HEK293 (cell line): Measurements from ENCODE around the gene KLRC4.

Experiments used
- CTCF ChIA-PET: fragments of 350-600 bp; formaldehyde crosslinking; extraction: SDS; loops from one replicate; lab custom pipeline; 2021; ENCODE audit warnings: antibody characterized with exemption; lab: Yijun Ruan, JAX
- POLR2A ChIA-PET: fragments of 300-600 bp; formaldehyde crosslinking; extraction: SDS; loops from one replicate; lab custom pipeline; 2020; ENCODE audit warnings: antibody characterized with exemption, inconsistent platforms; lab: Yijun Ruan, JAX
- H3K27ac ChIP-seq: fragments of 200-500 bp; sonication (Bioruptor generic); 2 replicates; pipeline ENCODE4 v1.5.1; 2014; ENCODE audit warnings: low read depth, low read length, control low read depth, inconsistent platforms; ENCODE audit errors: extremely low read depth
- H3K36me3 ChIP-seq, 2 experiments: fragments of 200-500 bp in 1 of 2; sonication (Bioruptor generic) in 1 of 2; 1 replicate in 1 of 2; 2 replicates in 1 of 2; pipeline ENCODE4 v1.5.1; 2014 to 2017; ENCODE audit warnings: inconsistent platforms in 2 of 2, low read length in 2 of 2; ENCODE audit not compliant: control insufficient read depth in 2 of 2, insufficient read depth in 1 of 2
- H3K4me1 ChIP-seq: fragments of 200-500 bp; sonication (Bioruptor generic); 2 replicates; pipeline ENCODE4 v1.5.1; 2014; ENCODE audit warnings: mild to moderate bottlenecking, low read length, inconsistent platforms; ENCODE audit not compliant: control insufficient read depth, insufficient read depth
- H3K4me3 ChIP-seq: 2 replicates; pipeline ENCODE4 v1.5.1; 2011; ENCODE audit warnings: low read depth, mild to moderate bottlenecking, control low read depth, low read length, moderate library complexity
- H3K9me3 ChIP-seq: fragments of 200-500 bp; sonication (Bioruptor generic); 2 replicates; pipeline ENCODE4 v1.5.1; 2014; ENCODE audit warnings: low read depth, low read length, inconsistent platforms; ENCODE audit not compliant: control insufficient read depth, insufficient read depth
- BCL11A ChIP-seq: fragments of 450-650 bp; formaldehyde crosslinking; IDR thresholded peaks from 2 replicates; pipeline ENCODE4 v1.5.1; 2016; ENCODE audit warnings: low read depth, missing biosample characterization, missing genetic modification characterization
- FEZF1 ChIP-seq: fragments of 450-650 bp; formaldehyde crosslinking; IDR thresholded peaks from 2 replicates; pipeline ENCODE4 v1.5.1; 2016; ENCODE audit warnings: missing biosample characterization, missing genetic modification characterization
- HOXA7 ChIP-seq: sonication (generic); formaldehyde crosslinking; IDR thresholded peaks from 2 replicates; pipeline ENCODE4 v1.8.1; 2022; ENCODE audit warnings: missing genetic modification reagents, borderline replicate concordance
- HOXC10 ChIP-seq: sonication (generic); formaldehyde crosslinking; IDR thresholded peaks from 2 replicates; pipeline ENCODE4 v1.8.1; 2023; ENCODE audit warnings: mild to moderate bottlenecking, missing genetic modification reagents
- KLF1 ChIP-seq: fragments of 450-650 bp; formaldehyde crosslinking; IDR thresholded peaks from 2 replicates; pipeline ENCODE4 v1.5.1; 2016; ENCODE audit warnings: missing biosample characterization, missing genetic modification characterization
- OVOL3 ChIP-seq: fragments of 450-650 bp; formaldehyde crosslinking; IDR thresholded peaks from 2 replicates; pipeline ENCODE4 v1.5.1; 2016; ENCODE audit warnings: missing biosample characterization, missing genetic modification characterization
- PRDM4 ChIP-seq: fragments of 450-650 bp; formaldehyde crosslinking; IDR thresholded peaks from 2 replicates; pipeline ENCODE4 v1.5.1; 2017; ENCODE audit warnings: missing biosample characterization, missing genetic modification characterization
- SCRT2 ChIP-seq: fragments of 450-650 bp; formaldehyde crosslinking; IDR thresholded peaks from 2 replicates; pipeline ENCODE4 v1.5.1; 2016; ENCODE audit warnings: missing biosample characterization, missing genetic modification characterization
- TRIM28 ChIP-seq: IDR thresholded peaks from 2 replicates; pipeline ENCODE4 v1.6.1; 2011; ENCODE audit warnings: low read length, control low read depth, borderline replicate concordance
- WT1 ChIP-seq: fragments of 450-650 bp; formaldehyde crosslinking; IDR thresholded peaks from 2 replicates; pipeline ENCODE4 v1.5.1; 2016; ENCODE audit warnings: missing biosample characterization, missing genetic modification characterization
- ZBTB17 ChIP-seq: fragments of 450-650 bp; formaldehyde crosslinking; IDR thresholded peaks from 2 replicates; pipeline ENCODE4 v1.5.1; 2016; ENCODE audit warnings: missing biosample characterization, missing genetic modification characterization
- ZBTB48 ChIP-seq: fragments of 450-650 bp; formaldehyde crosslinking; IDR thresholded peaks from 2 replicates; pipeline ENCODE4 v1.5.1; 2016; ENCODE audit warnings: missing biosample characterization, missing genetic modification characterization
- ZFP37 ChIP-seq: fragments of 450-650 bp; formaldehyde crosslinking; IDR thresholded peaks from 2 replicates; pipeline ENCODE4 v1.5.1; 2016; ENCODE audit warnings: missing biosample characterization, missing genetic modification characterization
- ZNF112 ChIP-seq: fragments of 450-650 bp; formaldehyde crosslinking; IDR thresholded peaks from 2 replicates; pipeline ENCODE4 v1.5.0; 2017; ENCODE audit warnings: missing biosample characterization, missing genetic modification characterization
- ZNF132 ChIP-seq: fragments of 450-650 bp; formaldehyde crosslinking; IDR thresholded peaks from 2 replicates; pipeline ENCODE4 v1.5.1; 2017; ENCODE audit warnings: missing biosample characterization, missing genetic modification characterization, borderline replicate concordance
- ZNF174 ChIP-seq: fragments of 450-650 bp; formaldehyde crosslinking; IDR thresholded peaks from 2 replicates; pipeline ENCODE4 v1.5.0; 2017; ENCODE audit warnings: missing biosample characterization, mild to moderate bottlenecking, missing genetic modification characterization
- ZNF175 ChIP-seq: fragments of 450-650 bp; formaldehyde crosslinking; IDR thresholded peaks from 2 replicates; pipeline ENCODE4 v1.5.1; 2016; ENCODE audit warnings: missing biosample characterization, missing genetic modification characterization
- ZNF202 ChIP-seq: fragments of 450-650 bp; formaldehyde crosslinking; IDR thresholded peaks from 2 replicates; pipeline ENCODE4 v1.5.1; 2016; ENCODE audit warnings: missing biosample characterization, missing genetic modification characterization, borderline replicate concordance
- ZNF221 ChIP-seq: fragments of 450-650 bp; formaldehyde crosslinking; IDR thresholded peaks from 2 replicates; pipeline ENCODE4 v1.5.1; 2017; ENCODE audit warnings: missing biosample characterization, missing genetic modification characterization, borderline replicate concordance
- ZNF23 ChIP-seq: fragments of 450-650 bp; formaldehyde crosslinking; IDR thresholded peaks from 2 replicates; pipeline ENCODE4 v1.5.1; 2016; ENCODE audit warnings: missing biosample characterization, missing genetic modification characterization, borderline replicate concordance
- ZNF274 ChIP-seq, 2 experiments: fragments of 200-500 bp in 1 of 2; fragments of 450-650 bp in 1 of 2; sonication (Bioruptor generic) in 1 of 2; formaldehyde crosslinking in 1 of 2; IDR thresholded peaks; 2 replicates each; pipeline versions ENCODE4 v1.5.1 to v1.6.1; 2014 to 2016; ENCODE audit warnings: borderline replicate concordance in 1 of 2, inconsistent platforms in 1 of 2, low read length in 1 of 2, missing biosample characterization in 1 of 2, missing genetic modification characterization in 1 of 2
- ZNF311 ChIP-seq: fragments of 450-650 bp; formaldehyde crosslinking; IDR thresholded peaks from 2 replicates; pipeline ENCODE4 v1.5.1; 2017; ENCODE audit warnings: missing biosample characterization, missing genetic modification characterization, borderline replicate concordance
- ZNF354C ChIP-seq: fragments of 450-650 bp; formaldehyde crosslinking; IDR thresholded peaks from 2 replicates; pipeline ENCODE4 v1.5.1; 2016; ENCODE audit warnings: missing biosample characterization, missing genetic modification characterization, low read depth, borderline replicate concordance
- ZNF394 ChIP-seq: fragments of 450-650 bp; formaldehyde crosslinking; IDR thresholded peaks from 2 replicates; pipeline ENCODE4 v1.5.1; 2016; ENCODE audit warnings: missing biosample characterization, missing genetic modification characterization, mild to moderate bottlenecking, moderate library complexity, borderline replicate concordance
- ZNF473 ChIP-seq: fragments of 450-650 bp; formaldehyde crosslinking; IDR thresholded peaks from 2 replicates; pipeline ENCODE4 v1.5.1; 2017; ENCODE audit warnings: missing biosample characterization, missing genetic modification characterization
- ZNF558 ChIP-seq: fragments of 450-650 bp; formaldehyde crosslinking; IDR thresholded peaks from 2 replicates; pipeline ENCODE4 v1.5.1; 2016; ENCODE audit warnings: missing biosample characterization, missing genetic modification characterization
- ZNF560 ChIP-seq: fragments of 450-650 bp; formaldehyde crosslinking; IDR thresholded peaks from 2 replicates; pipeline ENCODE4 v1.5.1; 2017; ENCODE audit warnings: missing biosample characterization, missing genetic modification characterization, borderline replicate concordance
- ZNF624 ChIP-seq: fragments of 450-650 bp; formaldehyde crosslinking; IDR thresholded peaks from 2 replicates; pipeline ENCODE4 v1.5.1; 2017; ENCODE audit warnings: missing biosample characterization, missing genetic modification characterization
- ZNF654 ChIP-seq: fragments of 450-650 bp; formaldehyde crosslinking; IDR thresholded peaks from 2 replicates; pipeline ENCODE4 v1.5.1; 2016; ENCODE audit warnings: low read depth, missing biosample characterization, missing genetic modification characterization
- ZNF658 ChIP-seq: fragments of 450-650 bp; formaldehyde crosslinking; IDR thresholded peaks from 2 replicates; pipeline ENCODE4; 2016; ENCODE audit warnings: missing biosample characterization, missing genetic modification characterization
- ZNF670 ChIP-seq: fragments of 450-650 bp; formaldehyde crosslinking; IDR thresholded peaks from 2 replicates; pipeline ENCODE4 v1.5.1; 2016; ENCODE audit warnings: missing biosample characterization, missing genetic modification characterization, low read depth
- ZNF677 ChIP-seq: fragments of 450-650 bp; IDR thresholded peaks from 2 replicates; pipeline ENCODE4 v1.5.0; 2018; ENCODE audit warnings: missing biosample characterization, mild to moderate bottlenecking, missing genetic modification characterization, moderate library complexity
- ZNF707 ChIP-seq: fragments of 450-650 bp; formaldehyde crosslinking; IDR thresholded peaks from 2 replicates; pipeline ENCODE4 v1.5.1; 2016; ENCODE audit warnings: missing biosample characterization, missing genetic modification characterization
- ZNF776 ChIP-seq: fragments of 450-650 bp; formaldehyde crosslinking; IDR thresholded peaks from 2 replicates; pipeline ENCODE4 v1.5.0; 2017; ENCODE audit warnings: missing biosample characterization, missing genetic modification characterization, borderline replicate concordance
- ZSCAN30 ChIP-seq: fragments of 450-650 bp; IDR thresholded peaks from 2 replicates; pipeline ENCODE4 v1.5.1; 2018; ENCODE audit warnings: missing biosample characterization, mild to moderate bottlenecking, missing genetic modification characterization, moderate library complexity
- TF ChIP-seq, protein P1 (sequence below): fragments of 450-650 bp; formaldehyde crosslinking; IDR thresholded peaks from 2 replicates; pipeline ENCODE4 v1.5.1; 2016; ENCODE audit warnings: missing biosample characterization, missing genetic modification characterization

KLRC4 gene

DNA sequence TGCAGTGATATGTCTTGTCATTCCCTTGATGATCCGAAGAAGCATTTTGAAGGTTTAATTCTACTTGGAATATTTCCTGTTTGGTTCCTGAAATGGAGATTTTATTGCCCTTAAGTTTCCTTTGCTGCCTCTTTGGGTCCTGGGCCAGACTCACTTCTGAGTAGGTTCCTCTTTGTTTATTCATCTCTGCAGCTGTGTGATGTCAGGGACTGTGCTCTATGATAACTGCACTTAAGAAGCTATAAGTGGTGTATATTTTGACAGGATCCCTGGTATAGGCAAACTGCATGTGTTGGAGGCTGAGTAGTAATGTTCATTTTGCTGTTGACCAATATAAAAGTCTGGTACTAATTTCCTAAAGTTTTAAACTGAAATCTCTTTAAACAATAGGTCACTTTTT, at the start of gene KLRC4:
KLRC4 (minus strand) TSS at position 366 of the 400 bp plus-strand sequence; CDS start at position 184, 182 bp downstream.
- TF ChIP-seq FEZF1 (tag by site-specific recombination): peak; percentile 51
- no peak for TF ChIP-seq ZNF202 (tag by site-specific recombination)
- TF ChIP-seq ZNF311 (tag by site-specific recombination): no peak
- no peak for TF ChIP-seq ZNF274 (IDR thresholded peaks at IDR 0.05; ENCODE audit: low read length)
- TF ChIP-seq ZNF274 (tag by site-specific recombination; IDR thresholded peaks at IDR 0.05; ENCODE audit: borderline replicate concordance): no peak
- TF ChIP-seq HOXA7 (CRISPR knock-in tag): no peak
- TF ChIP-seq OVOL3 (tag by site-specific recombination): no peak
- TF ChIP-seq ZNF473: no peak
- no peak for TF ChIP-seq SCRT2 (tag by site-specific recombination)
- TF ChIP-seq ZNF776: no peak
- 0 out of 2 replicates have a peak, but pooled peaks have one; percentile 31 for TF ChIP-seq TRIM28
- no peak for TF ChIP-seq ZNF560 (tag by site-specific recombination)
- TF ChIP-seq ZNF221 (tag by site-specific recombination): no peak
- TF ChIP-seq BCL11A (tag by site-specific recombination): no peak
- no peak for TF ChIP-seq ZNF175 (tag by site-specific recombination)
- no peak for TF ChIP-seq ZBTB17
- TF ChIP-seq HOXC10: no peak
- no peak for TF ChIP-seq ZNF174
- TF ChIP-seq ZNF354C (tag by site-specific recombination): no peak
- TF ChIP-seq ZSCAN30: 0 out of 2 replicates have a peak, but pooled peaks have one; percentile 31
- no peak for TF ChIP-seq ZNF132
- TF ChIP-seq ZNF558 (tag by site-specific recombination): no peak
- TF ChIP-seq ZNF658: no peak
- no peak for TF ChIP-seq ZNF670 (tag by site-specific recombination)
- no peak for TF ChIP-seq ZNF624
- peak; percentile 98 for TF ChIP-seq ZBTB48 (tag by site-specific recombination)
- no peak for TF ChIP-seq KLF1
- TF ChIP-seq ZNF677: no peak
- no peak for TF ChIP-seq ZNF112 (tag by site-specific recombination)
- TF ChIP-seq ZNF654 (tag by site-specific recombination): no peak
- no peak for TF ChIP-seq ZFP37 (tag by site-specific recombination)
- Histone ChIP-seq H3K4me3 (no peak within 1 kb of the TSS), H3K4me1 (peaks cover 7% of the 10 kb centered on the region), H3K9me3 (no peaks in the 10 kb centered on the region), H3K27ac (no peak within 1 kb of the TSS), H3K36me3 (no peaks in the 10 kb centered on the region)
- ChIA-PET CTCF (no interaction called here), POLR2A (no interaction called here)

GRCh38 chr12:10457760-10458159, 48.2 kb upstream of the KLRC4 start:
- Histone ChIP-seq H3K4me1 (no peaks in the 10 kb centered on the region), H3K27ac (no peak overlapping the region), H3K4me3 (no peak overlapping the region), H3K36me3 (no peaks in the 10 kb centered on the region), H3K9me3 (no peaks in the 10 kb centered on the region)
- POLR2A ChIA-PET: no interaction called here
- CTCF ChIA-PET: no interaction called here
- no peak for TF ChIP-seq ZNF707 (tag by site-specific recombination)
- TF ChIP-seq PRDM4: no peak
- TF ChIP-seq ZNF394 (tag by site-specific recombination): no peak
- TF ChIP-seq, protein P1, sequence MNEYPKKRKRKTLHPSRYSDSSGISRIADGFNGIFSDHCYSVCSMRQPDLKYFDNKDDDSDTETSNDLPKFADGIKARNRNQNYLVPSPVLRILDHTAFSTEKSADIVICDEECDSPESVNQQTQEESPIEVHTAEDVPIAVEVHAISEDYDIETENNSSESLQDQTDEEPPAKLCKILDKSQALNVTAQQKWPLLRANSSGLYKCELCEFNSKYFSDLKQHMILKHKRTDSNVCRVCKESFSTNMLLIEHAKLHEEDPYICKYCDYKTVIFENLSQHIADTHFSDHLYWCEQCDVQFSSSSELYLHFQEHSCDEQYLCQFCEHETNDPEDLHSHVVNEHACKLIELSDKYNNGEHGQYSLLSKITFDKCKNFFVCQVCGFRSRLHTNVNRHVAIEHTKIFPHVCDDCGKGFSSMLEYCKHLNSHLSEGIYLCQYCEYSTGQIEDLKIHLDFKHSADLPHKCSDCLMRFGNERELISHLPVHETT (tag by site-specific recombination): no peak
- no peak for TF ChIP-seq SCRT2 (tag by site-specific recombination)
- TF ChIP-seq ZNF354C (tag by site-specific recombination): no peak
- no peak for TF ChIP-seq ZNF23 (tag by site-specific recombination)
- TF ChIP-seq WT1 (tag by site-specific recombination): no peak
- TF ChIP-seq ZNF776: no peak
- no peak for TF ChIP-seq ZNF132
